IMR-90 (cell line): ENCODE results near the gene SCGB3A2. TPM values are rescaled to one million over a fixed set of nuclear protein-coding genes. Genes with fewer than 3 reads are reported as not detected.

ENCODE experiments used
- ATAC-seq: fragments of 200-7000 bp; cut with Tn5 transposase; 2 replicates; pipeline ENCODE4 v1.9.1; 2020; ENCODE audit warnings: low read depth, mild to moderate bottlenecking, moderate library complexity
- BruUV-seq: library from RNA; stranded (reverse); fragments of 400-500 nt; replicated peaks from 2 replicates; lab custom pipeline; 2021; lab: Mats Ljungman, UMichigan
- CTCF ChIA-PET: fragments of 300-600 bp; formaldehyde crosslinking; extraction: SDS; loops from one replicate; lab custom pipeline; 2021; ENCODE audit warnings: antibody characterized with exemption; lab: Yijun Ruan, JAX
- POLR2A ChIA-PET: fragments of 300-600 bp; sonication (Branson Sonifier 250); formaldehyde crosslinking; loops from one replicate; lab custom pipeline; 2022; ENCODE audit warnings: antibody characterized with exemption; ENCODE audit not compliant: unreplicated experiment; lab: Charles Lee
- DNase-seq: peaks from one replicate; pipeline ENCODE4 v3.0.0; 2013
- H2AFZ ChIP-seq: replicated peaks from 2 replicates; pipeline ENCODE3; 2013; ENCODE audit warnings: low read length, mild to moderate bottlenecking; ENCODE audit not compliant: poor library complexity
- H2AK5ac ChIP-seq: 2 replicates; pipeline ENCODE4 v1.6.1; 2013; ENCODE audit warnings: low read depth, low read length, inconsistent platforms
- H2AK9ac ChIP-seq: replicated peaks from 2 replicates; pipeline ENCODE3; 2013; ENCODE audit warnings: mild to moderate bottlenecking, low read depth, low read length, moderate library complexity; ENCODE audit not compliant: poor library complexity
- H2BK120ac ChIP-seq: 2 replicates; pipeline ENCODE4 v1.6.1; 2013; ENCODE audit warnings: low read depth, low read length, inconsistent platforms
- H2BK15ac ChIP-seq: 3 replicates; pipeline ENCODE4 v1.6.1; 2013; ENCODE audit warnings: low read depth, low read length, inconsistent platforms
- H2BK20ac ChIP-seq: 2 replicates; pipeline ENCODE4 v1.6.1; 2013; ENCODE audit warnings: low read depth, mild to moderate bottlenecking, inconsistent platforms, low read length, moderate library complexity
- H2BK5ac ChIP-seq: 2 replicates; pipeline ENCODE4 v1.6.1; 2013; ENCODE audit warnings: mild to moderate bottlenecking, low read depth, low read length, inconsistent platforms; ENCODE audit not compliant: poor library complexity, severe bottlenecking
- H3K14ac ChIP-seq: replicated peaks from 2 replicates; pipeline ENCODE4 v1.6.1; 2013; ENCODE audit warnings: low read depth, low read length, inconsistent platforms
- H3K18ac ChIP-seq: 2 replicates; pipeline ENCODE4 v1.6.1; 2013; ENCODE audit warnings: low read depth, low read length, control low read depth
- H3K23ac ChIP-seq: 2 replicates; pipeline ENCODE4 v1.6.1; 2013; ENCODE audit warnings: low read depth, low read length, inconsistent platforms
- H3K27ac ChIP-seq: 2 replicates; pipeline ENCODE4 v1.5.1; 2013; ENCODE audit warnings: mild to moderate bottlenecking, control low read depth, low read length; ENCODE audit not compliant: insufficient read depth
- H3K27me3 ChIP-seq: 2 replicates; pipeline ENCODE4 v1.6.1; 2013; ENCODE audit warnings: low read length; ENCODE audit not compliant: control insufficient read depth, insufficient read depth
- H3K36me3 ChIP-seq: 2 replicates; pipeline ENCODE4 v1.6.1; 2013; ENCODE audit warnings: low read length, mixed read lengths; ENCODE audit not compliant: control insufficient read depth, insufficient read depth
- H3K4ac ChIP-seq: 2 replicates; pipeline ENCODE4 v1.6.1; 2013; ENCODE audit warnings: low read depth, low read length, inconsistent platforms
- H3K4me1 ChIP-seq: 2 replicates; pipeline ENCODE4 v1.6.1; 2013; ENCODE audit warnings: low read length, mixed read lengths; ENCODE audit not compliant: control insufficient read depth, insufficient read depth
- H3K4me2 ChIP-seq: 2 replicates; pipeline ENCODE4 v1.6.1; 2013; ENCODE audit warnings: low read depth, mild to moderate bottlenecking, control low read depth, low read length, moderate library complexity
- H3K4me3 ChIP-seq: 2 replicates; pipeline ENCODE4 v1.5.1; 2013; ENCODE audit warnings: low read depth, mild to moderate bottlenecking, control low read depth, low read length, moderate library complexity; ENCODE audit not compliant: insufficient read depth
- H3K56ac ChIP-seq: 2 replicates; pipeline ENCODE4 v1.6.1; 2013; ENCODE audit warnings: low read length, inconsistent platforms; ENCODE audit not compliant: insufficient read depth; ENCODE audit errors: extremely low read depth
- H3K79me1 ChIP-seq, 2 experiments: 2 replicates each; pipeline ENCODE4 v1.6.1; 2013; ENCODE audit warnings: low read length in 2 of 2, inconsistent platforms in 1 of 2, low read depth in 1 of 2
- H3K9ac ChIP-seq: 2 replicates; pipeline ENCODE4 v1.6.1; 2013; ENCODE audit warnings: low read depth, low read length, control low read depth
- H3K9me1 ChIP-seq: 2 replicates; pipeline ENCODE4 v1.6.1; 2013; ENCODE audit warnings: low read length, inconsistent platforms; ENCODE audit not compliant: insufficient read depth
- H3K9me3 ChIP-seq: 2 replicates; pipeline ENCODE4 v1.6.1; 2013; ENCODE audit warnings: low read length; ENCODE audit not compliant: control insufficient read depth, insufficient read depth
- H4K20me1 ChIP-seq: 2 replicates; pipeline ENCODE4 v1.6.1; 2013; ENCODE audit warnings: low read length, inconsistent platforms; ENCODE audit not compliant: insufficient read depth
- H4K5ac ChIP-seq: 2 replicates; pipeline ENCODE4 v1.6.1; 2013; ENCODE audit warnings: mild to moderate bottlenecking, low read depth, low read length, control low read depth
- H4K8ac ChIP-seq, 2 experiments: 2 replicates each; pipeline ENCODE4 v1.6.1; 2013; ENCODE audit warnings: low read depth in 2 of 2, low read length in 2 of 2, control low read depth in 1 of 2, inconsistent platforms in 1 of 2
- H4K91ac ChIP-seq: 2 replicates; pipeline ENCODE4 v1.6.1; 2013; ENCODE audit warnings: low read depth, low read length, inconsistent platforms; ENCODE audit not compliant: insufficient read depth
- CEBPB ChIP-seq: IDR thresholded peaks from 2 replicates; pipeline ENCODE4 v1.6.1; 2012; ENCODE audit warnings: low read depth, low read length, improper control_type of control experiment
- ELK1 ChIP-seq: fragments of 150-350 bp; IDR thresholded peaks from 2 replicates; pipeline ENCODE4 v1.6.1; 2016; ENCODE audit warnings: low read depth, mild to moderate bottlenecking, low read length, moderate library complexity, borderline replicate concordance
- MAFK ChIP-seq: IDR thresholded peaks from 2 replicates; pipeline ENCODE4 v1.6.1; 2012; ENCODE audit warnings: low read depth, low read length, improper control_type of control experiment
- RCOR1 ChIP-seq: IDR thresholded peaks from 2 replicates; pipeline ENCODE4 v1.6.1; 2012; ENCODE audit warnings: mild to moderate bottlenecking, low read length, improper control_type of control experiment; ENCODE audit not compliant: insufficient replicate concordance
- RFX5 ChIP-seq: IDR thresholded peaks from 2 replicates; pipeline ENCODE4 v1.8.0; 2012; ENCODE audit warnings: low read depth, mild to moderate bottlenecking, low read length, moderate library complexity
- USF2 ChIP-seq: fragments of 150-350 bp; IDR thresholded peaks from 2 replicates; pipeline ENCODE4 v1.6.1; 2017; ENCODE audit warnings: mild to moderate bottlenecking, antibody characterized with exemption, low read length, low read depth
- WGBS, 2 experiments: methylation state at CpG; one replicate each; pipeline versions ENCODE4 v1.1.5 to v1.1.7; 2013; ENCODE audit warnings: missing lambda C conversion rate in 2 of 2; ENCODE audit not compliant: insufficient read length in 1 of 2; ENCODE audit errors: extremely low coverage in 2 of 2; 5-methylcytosine and 5-hydroxymethylcytosine counted together
- dilution Hi-C: fragments of 300-500 bp; cut with HindIII; formaldehyde crosslinking; loops from one replicate; pipeline ENCODE4 v1.14.3; 2018; ENCODE audit warnings: low sequenced_read_pairs; ENCODE audit not compliant: unreplicated experiment
- in situ Hi-C: fragments of 300-500 bp; cut with MboI; formaldehyde crosslinking; loops from 3 replicates; pipeline ENCODE4 v1.14.3; 2019; ENCODE audit warnings: low sequenced_read_pairs, inconsistent platforms, mixed read lengths
- intact Hi-C: fragments of 100-400 bp; cut with micrococcal nuclease; formaldehyde crosslinking; loops from 2 replicates; pipeline ENCODE4 v1.10.0; 2022
- polyA plus RNA-seq, 3 experiments: library from polyadenylated mRNA; depleted of rRNA; stranded (reverse); fragments of >200 nt; gene quantifications; 2 replicates each; pipeline ENCODE4 v1.2.3, GENCODE V29; 2012; ENCODE audit warnings: low replicate concordance in 1 of 3
- total RNA-seq: library from RNA; depleted of rRNA; stranded (reverse); fragments of >200 nt; gene quantifications from 2 replicates; pipeline ENCODE4 v1.2.3, GENCODE V29; 2012

SCGB3A2 gene
- total and polyA plus RNA-seq, 2 of the 4 experiments (the other 2 are of a cell fraction) = not detected

DNA sequence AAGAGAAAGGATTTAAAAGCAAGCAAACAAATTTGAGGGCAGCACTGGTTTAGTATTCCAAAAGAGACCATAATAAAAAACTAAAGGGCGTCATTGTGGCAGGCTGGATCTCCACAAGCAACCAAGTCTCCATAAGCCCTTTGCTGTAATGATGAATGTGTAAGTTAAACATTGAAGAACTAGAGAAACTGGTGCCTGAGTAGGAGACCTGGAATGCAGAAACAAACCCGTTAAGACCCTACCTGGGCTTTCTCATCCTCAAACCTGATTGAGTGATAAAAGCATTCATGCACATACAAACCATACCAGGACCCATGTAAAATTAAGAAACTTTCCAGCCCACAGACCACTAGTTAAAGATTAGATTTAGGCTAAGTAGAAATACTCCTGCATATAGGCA lies 1.9 kb upstream of the SCGB3A2 start:
- Histone ChIP-seq H2AK9ac (no peak overlapping the region), H3K9me3 (no peaks in the 10 kb centered on the region), H3K4me2 (no peak overlapping the region), H3K79me1 (no peaks in the 10 kb centered on the region), H3K18ac (no peak overlapping the region), H4K20me1 (no peaks in the 10 kb centered on the region), H3K27ac (no peak overlapping the region), H2BK120ac (no peak overlapping the region), H3K9ac (no peak overlapping the region), H4K8ac (no peak overlapping the region), H3K36me3 (no peaks in the 10 kb centered on the region), H3K23ac (no peak overlapping the region), H2BK5ac (no peak overlapping the region), H3K14ac (no peak overlapping the region), H3K9me1 (no peaks in the 10 kb centered on the region), H3K56ac (no peak overlapping the region), H4K5ac (no peak overlapping the region), H3K4me1 (no peaks in the 10 kb centered on the region), H3K4me3 (no peak overlapping the region), H2BK15ac (no peak overlapping the region), H2AK5ac (no peak overlapping the region), H2BK20ac (no peak overlapping the region), H3K4ac (no peak overlapping the region), H3K27me3 (no peaks in the 10 kb centered on the region), H2AFZ (no peak overlapping the region), H4K91ac (no peak overlapping the region)
- ChIA-PET CTCF (no interaction called here), POLR2A (no interaction called here)
- intact Hi-C loops = no loop called here
- TF ChIP-seq USF2 (no peak), ELK1 (no peak), RCOR1 (no peak), MAFK (no peak), RFX5 (no peak), CEBPB (no peak)
- ATAC-seq (no peak), DNase-seq (no peak)
- dilution Hi-C loops = no loop called here
- in situ Hi-C loops = no loop called here
- BruUV-seq = no TSS peak
- no CpG with 5 or more reads among the region's 2 CpGs for WGBS, 2 experiments
